Kidney (tissue), 14 donors: ENCODE data around the gene ENAH. TPM values are rescaled to one million over a fixed set of nuclear protein-coding genes. Genes with fewer than 3 reads are reported as not detected.

Source experiments
- DNase-seq, 5 donors: peaks; one replicate each; pipeline ENCODE4 v3.0.0-alpha.2; 2013 to 2020
- FAIRE-seq: peaks from 2 replicates; lab custom pipeline; 2012; peaks lifted over from hg19 to GRCh38; lab: Jason Lieb, UNC
- H3K27ac ChIP-seq, 2 donors: one replicate each; pipeline ENCODE4 v1.7.0; 2013; ENCODE audit warnings: low read depth in 2 of 2, low read length in 2 of 2, inconsistent platforms in 1 of 2
- H3K27me3 ChIP-seq: one replicate; pipeline ENCODE4 v1.7.1; 2013; ENCODE audit warnings: low read length, inconsistent platforms; ENCODE audit not compliant: control insufficient read depth, insufficient read depth
- H3K36me3 ChIP-seq, 3 donors: one replicate each; pipeline versions ENCODE4 v1.7.0 to v1.7.1; 2013; ENCODE audit warnings: low read length in 3 of 3, control low read depth in 1 of 3, inconsistent platforms in 1 of 3; ENCODE audit not compliant: insufficient read depth in 3 of 3, control insufficient read depth in 2 of 3
- H3K4me1 ChIP-seq, 3 donors: one replicate each; pipeline versions ENCODE4 v1.7.0 to v1.7.1; 2013; ENCODE audit warnings: low read length in 3 of 3, inconsistent platforms in 1 of 3, low read depth in 1 of 3; ENCODE audit not compliant: control insufficient read depth in 2 of 3, insufficient read depth in 2 of 3
- H3K4me3 ChIP-seq, 3 donors: one replicate each; pipeline versions ENCODE4 v1.7.0 to v1.8.1; 2013; ENCODE audit warnings: low read length in 3 of 3, control low read depth in 1 of 3, inconsistent platforms in 1 of 3
- H3K9ac ChIP-seq, 3 donors: one replicate each; pipeline versions ENCODE4 v1.7.0 to v1.7.1; 2013; ENCODE audit warnings: low read length in 3 of 3, control low read depth in 1 of 3, inconsistent platforms in 1 of 3
- H3K9me3 ChIP-seq, 3 donors: one replicate each; pipeline versions ENCODE4 v1.7.0 to v1.7.1; 2013; ENCODE audit warnings: low read length in 3 of 3, control low read depth in 1 of 3, inconsistent platforms in 1 of 3; ENCODE audit not compliant: control insufficient read depth in 2 of 3, insufficient read depth in 1 of 3
- intact Hi-C: fragments of 100-400 bp; cut with DNase I; formaldehyde crosslinking; loops from one replicate; pipeline ENCODE4 v1.11.1; 2022
- polyA plus RNA-seq: library from polyadenylated mRNA; stranded (reverse); fragments of 350-450 nt; fragmentation: Illumina TruSeq; extraction: RNeasy Lipid Tissue Mini Kit (QIAGEN cat#74804); gene quantifications from one replicate; pipeline ENCODE4 v1.2.3, GENCODE V29; 2014; ENCODE audit warnings: low read depth, low replicate concordance; ENCODE audit not compliant: insufficient read depth
- total RNA-seq: library from RNA; stranded (reverse); fragmentation: NEBNext Ultra II Directional; extraction: Animal tissue kit (Norgen Biotek cat#: 25700); gene quantifications from one replicate; pipeline ENCODE4 v1.2.1, GENCODE V29; 2021
- TF ChIP-seq, protein P1 (sequence below): IDR thresholded peaks from 3 replicates; pipeline ENCODE4 v1.5.1; 2012; ENCODE audit warnings: mild to moderate bottlenecking, moderate library complexity, borderline replicate concordance; ENCODE audit not compliant: insufficient read depth; ENCODE audit errors: extremely low read depth
- donor health status: control.
- donor health status: control.
- donor health status: control.
- donor health status: control.
- donor health status: control.
- donor health status: DM: yes; HTN: yes; CAD: no.
- donor health status: Normal renal cell carcinoma (clear cell type).

The ENAH gene
- total and polyA plus RNA-seq, 2 donors from 2014 or later, result 6.2 to 42.3 TPM

DNA sequence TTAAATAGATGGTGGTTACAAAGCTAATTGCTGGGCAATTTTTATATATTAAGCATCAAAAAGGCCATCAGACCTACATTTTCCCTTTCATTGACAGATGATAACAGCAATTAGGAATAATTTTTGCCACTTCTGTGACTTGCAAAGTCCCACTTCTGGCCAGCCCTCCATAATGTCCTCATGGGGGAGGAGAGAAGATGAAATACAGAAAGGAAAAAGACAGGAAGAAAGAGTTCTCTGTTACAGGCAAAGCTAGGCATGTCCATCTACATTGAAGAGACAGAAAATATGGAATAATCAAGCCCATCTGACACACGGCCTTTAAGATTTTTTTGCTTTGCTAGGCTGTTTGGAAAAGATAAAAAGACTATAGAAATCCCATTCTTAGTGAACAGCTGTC is 108.0 kb downstream of the ENAH start:
- TF ChIP-seq, protein P1, sequence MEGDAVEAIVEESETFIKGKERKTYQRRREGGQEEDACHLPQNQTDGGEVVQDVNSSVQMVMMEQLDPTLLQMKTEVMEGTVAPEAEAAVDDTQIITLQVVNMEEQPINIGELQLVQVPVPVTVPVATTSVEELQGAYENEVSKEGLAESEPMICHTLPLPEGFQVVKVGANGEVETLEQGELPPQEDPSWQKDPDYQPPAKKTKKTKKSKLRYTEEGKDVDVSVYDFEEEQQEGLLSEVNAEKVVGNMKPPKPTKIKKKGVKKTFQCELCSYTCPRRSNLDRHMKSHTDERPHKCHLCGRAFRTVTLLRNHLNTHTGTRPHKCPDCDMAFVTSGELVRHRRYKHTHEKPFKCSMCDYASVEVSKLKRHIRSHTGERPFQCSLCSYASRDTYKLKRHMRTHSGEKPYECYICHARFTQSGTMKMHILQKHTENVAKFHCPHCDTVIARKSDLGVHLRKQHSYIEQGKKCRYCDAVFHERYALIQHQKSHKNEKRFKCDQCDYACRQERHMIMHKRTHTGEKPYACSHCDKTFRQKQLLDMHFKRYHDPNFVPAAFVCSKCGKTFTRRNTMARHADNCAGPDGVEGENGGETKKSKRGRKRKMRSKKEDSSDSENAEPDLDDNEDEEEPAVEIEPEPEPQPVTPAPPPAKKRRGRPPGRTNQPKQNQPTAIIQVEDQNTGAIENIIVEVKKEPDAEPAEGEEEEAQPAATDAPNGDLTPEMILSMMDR, result no peak
- Histone ChIP-seq H3K27ac (no peak overlapping the region), H3K36me3 (no peaks in the 10 kb centered on the region), H3K9me3 (no peaks in the 10 kb centered on the region), H3K4me1 (no peaks in the 10 kb centered on the region), H3K9ac (no peak overlapping the region), H3K27me3 (no peaks in the 10 kb centered on the region), H3K4me3 (no peak overlapping the region)
- intact Hi-C loops, result no loop called here
- no peak for DNase-seq
- FAIRE-seq, result no peak

DNA sequence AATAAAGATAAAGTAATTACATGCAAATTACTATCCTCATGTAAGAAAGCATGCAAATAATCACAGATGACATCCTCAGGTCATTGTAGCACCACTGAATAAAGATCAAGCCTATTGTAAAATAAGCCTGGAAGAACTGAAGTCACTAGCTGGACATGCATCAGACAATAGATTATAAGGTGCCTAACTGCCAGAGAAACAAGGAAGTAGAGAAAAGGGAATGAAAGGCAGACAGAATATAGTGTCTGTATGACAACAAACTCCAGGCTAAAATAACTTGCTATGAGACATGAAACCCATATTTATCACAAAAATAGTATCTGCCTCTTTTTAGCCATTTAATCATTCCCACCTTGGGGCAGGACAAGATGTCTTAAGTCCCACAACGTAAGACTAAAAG is 108.7 kb downstream of the ENAH start:
- FAIRE-seq, result no peak
- Histone ChIP-seq H3K4me1 (no peaks in the 10 kb centered on the region), H3K9me3 (no peaks in the 10 kb centered on the region), H3K9ac (no peak overlapping the region), H3K27ac (no peak overlapping the region), H3K27me3 (no peaks in the 10 kb centered on the region), H3K36me3 (no peaks in the 10 kb centered on the region), H3K4me3 (no peak overlapping the region)
- DNase-seq, result no peak
- TF ChIP-seq, protein P1, result no peak
- intact Hi-C loops, result no loop called here

DNA sequence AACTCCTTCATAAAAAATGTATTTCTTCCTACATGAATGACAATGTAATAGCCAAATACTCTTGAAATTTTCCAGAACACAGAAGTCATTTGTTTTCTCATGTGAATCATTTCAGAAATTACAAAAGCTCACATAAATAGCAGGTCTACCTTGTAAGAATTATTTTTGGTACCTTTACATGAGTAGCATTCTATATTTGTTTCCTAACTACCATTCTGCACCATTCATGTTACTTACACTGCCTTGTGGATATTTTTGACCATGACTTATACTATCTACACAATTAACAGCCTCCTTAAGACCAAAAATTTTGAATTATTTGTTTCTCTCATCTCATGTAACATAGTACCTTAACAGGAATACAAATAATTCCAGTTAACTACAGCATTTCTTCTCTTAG is 109.6 kb downstream of the ENAH start:
- no peaks in the 10 kb centered on the region for H3K9me3 ChIP-seq
- no peak for FAIRE-seq
- no peak overlapping the region for H3K9ac ChIP-seq
- no peak overlapping the region for H3K4me3 ChIP-seq
- intact Hi-C loops, result no loop called here
- no peak overlapping the region for H3K27ac ChIP-seq
- H3K27me3 ChIP-seq, result no peaks in the 10 kb centered on the region
- TF ChIP-seq, protein P1, result no peak
- H3K4me1 ChIP-seq, result no peaks in the 10 kb centered on the region
- H3K36me3 ChIP-seq, result no peaks in the 10 kb centered on the region
- DNase-seq, result no peak

DNA sequence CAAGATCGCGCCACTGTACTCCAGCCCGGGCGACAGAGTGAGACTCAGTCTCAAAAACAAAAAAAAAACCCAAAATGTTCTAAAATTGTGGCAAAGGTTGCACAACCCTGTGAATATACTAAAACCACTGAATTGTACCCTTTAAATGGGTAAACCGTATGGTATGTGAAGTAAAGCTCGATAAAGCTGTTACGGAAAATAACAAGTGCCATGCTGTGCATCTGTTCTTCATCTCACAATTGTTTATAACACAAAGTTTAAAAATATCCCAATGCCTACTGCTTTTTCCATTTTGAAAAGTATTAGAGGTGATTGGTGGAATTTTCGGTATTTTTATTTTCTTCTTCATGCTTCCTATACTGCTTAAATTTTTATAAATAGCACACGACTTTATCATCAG is 111.5 kb downstream of the ENAH start:
- DNase-seq (no peak), FAIRE-seq (no peak)
- Histone ChIP-seq H3K4me3 (no peak overlapping the region), H3K4me1 (no peaks in the 10 kb centered on the region), H3K27ac (no peak overlapping the region), H3K36me3 (no peaks in the 10 kb centered on the region), H3K9ac (no peak overlapping the region), H3K27me3 (no peaks in the 10 kb centered on the region), H3K9me3 (no peaks in the 10 kb centered on the region)
- intact Hi-C loops, result no loop called here
- TF ChIP-seq, protein P1, result no peak
